ENCODE data around the gene AKAP8L. TPM values are rescaled to one million over a fixed set of nuclear protein-coding genes. Genes with fewer than 3 reads are reported as not detected.

Gene AKAP8L
- total and polyA plus RNA-seq, 9 of the 15 experiments (the other 6 are each of a cell fraction or from before 2014, with no cell fraction given) = 2.4 to 116 (median 70.7) TPM

DNA sequence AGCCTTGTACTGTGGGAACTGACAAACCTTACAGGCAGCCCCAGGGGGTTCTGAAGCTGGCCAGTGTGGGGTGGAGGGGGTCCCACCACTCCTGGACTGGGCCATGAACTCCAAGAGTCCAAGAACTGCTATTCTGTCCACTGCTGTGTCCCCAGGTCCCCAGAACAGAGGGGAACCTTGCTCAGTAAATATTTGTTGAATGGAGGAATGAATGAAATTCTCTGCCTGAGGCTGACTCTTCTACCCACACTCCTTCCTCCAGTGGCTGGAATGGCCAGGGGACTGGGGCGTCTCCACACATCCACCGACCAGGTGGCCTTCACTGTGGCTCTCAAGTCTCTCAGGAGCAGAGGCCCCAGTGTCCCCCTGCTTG, 19.3 kb upstream of the AKAP8L start (continued):
- TF ChIP-seq, protein P1, sequence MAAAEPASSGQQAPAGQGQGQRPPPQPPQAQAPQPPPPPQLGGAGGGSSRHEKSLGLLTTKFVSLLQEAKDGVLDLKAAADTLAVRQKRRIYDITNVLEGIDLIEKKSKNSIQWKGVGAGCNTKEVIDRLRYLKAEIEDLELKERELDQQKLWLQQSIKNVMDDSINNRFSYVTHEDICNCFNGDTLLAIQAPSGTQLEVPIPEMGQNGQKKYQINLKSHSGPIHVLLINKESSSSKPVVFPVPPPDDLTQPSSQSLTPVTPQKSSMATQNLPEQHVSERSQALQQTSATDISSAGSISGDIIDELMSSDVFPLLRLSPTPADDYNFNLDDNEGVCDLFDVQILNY (CRISPR knock-in tag; IDR thresholded peaks at IDR 0.05) = no peak
- TF ChIP-seq, protein P2, sequence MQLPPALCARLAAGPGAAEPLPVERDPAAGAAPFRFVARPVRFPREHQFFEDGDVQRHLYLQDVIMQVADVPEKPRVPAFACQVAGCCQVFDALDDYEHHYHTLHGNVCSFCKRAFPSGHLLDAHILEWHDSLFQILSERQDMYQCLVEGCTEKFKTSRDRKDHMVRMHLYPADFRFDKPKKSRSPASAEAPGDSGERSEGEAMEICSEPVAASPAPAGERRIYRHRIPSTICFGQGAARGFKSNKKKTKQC (CRISPR knock-in tag; IDR thresholded peaks at IDR 0.05) = no peak
- TF ChIP-seq PPARD (CRISPR knock-in tag; IDR thresholded peaks at IDR 0.05) (no peak), ATF1 (CRISPR knock-in tag; IDR thresholded peaks at IDR 0.05) (no peak), ATF1 (tag; IDR thresholded peaks at IDR 0.05) (no peak), ELF2 (CRISPR knock-in tag; IDR thresholded peaks at IDR 0.05) (no peak), CHD1 (IDR thresholded peaks at IDR 0.05; ENCODE audit: low read length) (no peak)

DNA sequence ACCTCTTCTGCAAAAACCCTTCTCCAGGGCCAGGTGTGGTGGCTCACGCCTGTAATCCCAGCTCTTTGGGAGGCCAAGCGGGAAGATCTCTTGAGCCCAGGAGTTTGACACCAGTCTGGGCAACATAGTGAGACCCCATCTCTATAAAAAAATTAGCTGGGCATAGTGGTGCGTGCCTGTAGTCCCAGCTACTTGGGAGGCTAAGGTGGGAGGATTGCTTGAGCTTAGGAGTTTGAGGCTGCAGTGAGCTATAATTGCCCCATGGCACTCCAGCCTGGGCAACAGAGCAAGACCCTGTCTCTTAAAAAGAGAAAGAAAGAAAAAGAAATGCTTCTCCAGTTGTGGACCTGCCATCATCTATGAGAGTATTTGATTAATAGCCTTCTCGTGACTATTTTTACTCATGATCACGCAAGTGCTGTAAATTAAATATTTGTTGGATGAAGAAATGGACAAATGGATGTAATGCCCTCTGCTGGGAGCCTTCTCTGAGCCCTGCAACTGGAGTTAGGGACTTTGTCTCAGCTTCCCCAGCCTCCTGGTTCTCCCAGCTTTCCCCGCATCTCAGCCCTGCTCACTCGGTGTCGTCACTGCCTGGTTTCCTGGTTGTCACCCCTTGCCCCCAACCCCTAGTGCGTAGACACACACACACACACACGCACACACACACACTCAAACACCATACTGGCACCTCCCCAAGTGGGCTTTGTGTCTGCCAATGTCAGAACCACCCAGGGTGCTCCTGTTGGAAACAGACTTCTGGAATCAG, 18.8 kb upstream of the AKAP8L start:
- Histone ChIP-seq H3K27me3 (ENCODE audit: control insufficient read depth in 2 of 2, insufficient read depth in 2 of 2, low read length in 2 of 2) (peaks cover 14 to 33% of the 10 kb centered on the region in 2 experiments; a peak in 4 of 5 replicates), H4K20me1 (replicated peaks; ENCODE audit: control insufficient read depth, insufficient read depth, low read length) (no peaks in the 10 kb centered on the region), H3K4me3 (no peak overlapping the region), H3K36me3 (ENCODE audit: control insufficient read depth, insufficient read depth, low read length) (no peaks in the 10 kb centered on the region), H3K4me1 (replicated peaks in 1 of 2; ENCODE audit: control insufficient read depth in 2 of 2, insufficient read depth in 2 of 2, low read length in 2 of 2) (peaks cover 7 to 46% of the 10 kb centered on the region in 2 experiments), H3K9me3 (replicated peaks; ENCODE audit: control insufficient read depth, insufficient read depth, low read depth, low read length) (no peaks in the 10 kb centered on the region), H3K9me1 (ENCODE audit: control insufficient read depth, insufficient read depth, low read length) (no peaks in the 10 kb centered on the region), H3K9ac (ENCODE audit: insufficient read depth in 1 of 2, low read depth in 2 of 2, low read length in 2 of 2) (peak overlapping the region in 1 of 2 experiments; percentile 48; a peak in 1 of 4 replicates), H3K4me2 (ENCODE audit: insufficient read depth, low read length) (no peak overlapping the region), H2AFZ (ENCODE audit: low read depth, low read length) (no peak overlapping the region), H3K27ac (ENCODE audit: extremely low read depth, low read depth, low read length) (no peak overlapping the region), H3K79me2 (ENCODE audit: control insufficient read depth, insufficient read depth, low read length) (peaks cover 4% of the 10 kb centered on the region; the same call in 2 of the 3 replicates)
- intact Hi-C loops (cut with micrococcal nuclease) = no loop called here
- WGBS (ENCODE audit: insufficient coverage, low coverage, missing lambda C conversion rate) = 15% methylated on average over 10 of the region's 10 CpGs
- CTCF ChIA-PET (ENCODE audit: low intra/inter-chr PET ratio) = no interaction called here
- POLR2A ChIA-PET = interaction anchor here (1.4 to 2.3 kb wide), 3 partner anchors 8 to 18 kb away, joined by 3 to 6 read pairs (median 4); partner anchors contain the start of gene AKAP8L
- DNase-seq (ENCODE audit: extremely low read depth in 1 of 4, low spot score in 3 of 4) (no peak), FAIRE-seq (no peak), ATAC-seq (no peak)
- in situ Hi-C loops (cut with MboI) = no loop called here
- no TSS peak for BruUV-seq (replicated peaks)
- TF ChIP-seq FOXM1 (IDR thresholded peaks at IDR 0.05; ENCODE audit: low read depth) = no peak
- TF ChIP-seq FOXM1 (CRISPR knock-in tag; IDR thresholded peaks at IDR 0.05; ENCODE audit: low read depth) = no peak
- no peak for TF ChIP-seq ZNF239 (CRISPR knock-in tag; IDR thresholded peaks at IDR 0.05)
- TF ChIP-seq, protein P3, sequence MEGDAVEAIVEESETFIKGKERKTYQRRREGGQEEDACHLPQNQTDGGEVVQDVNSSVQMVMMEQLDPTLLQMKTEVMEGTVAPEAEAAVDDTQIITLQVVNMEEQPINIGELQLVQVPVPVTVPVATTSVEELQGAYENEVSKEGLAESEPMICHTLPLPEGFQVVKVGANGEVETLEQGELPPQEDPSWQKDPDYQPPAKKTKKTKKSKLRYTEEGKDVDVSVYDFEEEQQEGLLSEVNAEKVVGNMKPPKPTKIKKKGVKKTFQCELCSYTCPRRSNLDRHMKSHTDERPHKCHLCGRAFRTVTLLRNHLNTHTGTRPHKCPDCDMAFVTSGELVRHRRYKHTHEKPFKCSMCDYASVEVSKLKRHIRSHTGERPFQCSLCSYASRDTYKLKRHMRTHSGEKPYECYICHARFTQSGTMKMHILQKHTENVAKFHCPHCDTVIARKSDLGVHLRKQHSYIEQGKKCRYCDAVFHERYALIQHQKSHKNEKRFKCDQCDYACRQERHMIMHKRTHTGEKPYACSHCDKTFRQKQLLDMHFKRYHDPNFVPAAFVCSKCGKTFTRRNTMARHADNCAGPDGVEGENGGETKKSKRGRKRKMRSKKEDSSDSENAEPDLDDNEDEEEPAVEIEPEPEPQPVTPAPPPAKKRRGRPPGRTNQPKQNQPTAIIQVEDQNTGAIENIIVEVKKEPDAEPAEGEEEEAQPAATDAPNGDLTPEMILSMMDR (IDR thresholded peaks at IDR 0.05 in 2 of 3, conservative IDR thresholded peaks at IDR 0.05 in 1 of 3; ENCODE audit: insufficient read depth in 2 of 3, low read depth in 1 of 3, low read length in 3 of 3) = peak in 1 of 3 experiments; percentile 24; a peak in 2 of 6 replicates
- peak; percentile 97 for TF ChIP-seq ZNF121 (CRISPR knock-in tag; conservative IDR thresholded peaks at IDR 0.05)
- TF ChIP-seq ZBTB7A (IDR thresholded peaks at IDR 0.05; ENCODE audit: borderline replicate concordance, control insufficient read depth, low read depth, low read length) = no peak
- no peak for TF ChIP-seq HLTF (IDR thresholded peaks at IDR 0.05)
- no peak for TF ChIP-seq NFXL1 (CRISPR knock-in tag; IDR thresholded peaks at IDR 0.05)
- peak in 1 of 2 experiments; percentile 18; a peak in 1 of 4 replicates for TF ChIP-seq RAD21 (CRISPR knock-in tag; conservative IDR thresholded peaks at IDR 0.05 in 1 of 2, IDR thresholded peaks at IDR 0.05 in 1 of 2)
